H9 (cell line): ENCODE measurements around the gene GSG1L. TPM values are rescaled to one million over a fixed set of nuclear protein-coding genes. Genes with fewer than 3 reads are reported as not detected.

ENCODE experiments used
- DNase-seq: peaks from one replicate; pipeline ENCODE4 v3.0.0-alpha.2; 2017
- H2AFZ ChIP-seq: one replicate; pipeline ENCODE4 v1.6.1; 2013; ENCODE audit warnings: mild to moderate bottlenecking, low read length, control low read depth, moderate library complexity
- H2AK5ac ChIP-seq: 2 replicates; pipeline ENCODE4 v1.6.1; 2013; ENCODE audit warnings: low read length, control low read depth, mixed read lengths; ENCODE audit not compliant: insufficient read length
- H2BK120ac ChIP-seq: one replicate; pipeline ENCODE4 v1.6.1; 2013; ENCODE audit warnings: low read depth, mild to moderate bottlenecking, low read length, control low read depth, inconsistent platforms; ENCODE audit not compliant: poor library complexity, severe bottlenecking
- H2BK12ac ChIP-seq: 2 replicates; pipeline ENCODE4 v1.6.1; 2013; ENCODE audit warnings: low read length, control low read depth, mixed read lengths, low read depth; ENCODE audit not compliant: insufficient read length
- H2BK15ac ChIP-seq: 2 replicates; pipeline ENCODE4 v1.6.1; 2013; ENCODE audit warnings: low read depth, low read length, control low read depth
- H2BK20ac ChIP-seq: one replicate; pipeline ENCODE4 v1.6.1; 2013; ENCODE audit warnings: low read depth, mild to moderate bottlenecking, low read length, control low read depth, inconsistent platforms; ENCODE audit not compliant: poor library complexity, severe bottlenecking
- H2BK5ac ChIP-seq: 2 replicates; pipeline ENCODE4 v1.6.1; 2013; ENCODE audit warnings: low read length, control low read depth, mixed read lengths; ENCODE audit not compliant: insufficient read length
- H3K14ac ChIP-seq: 2 replicates; pipeline ENCODE4 v1.6.1; 2013; ENCODE audit warnings: low read length, control low read depth; ENCODE audit not compliant: insufficient read depth
- H3K18ac ChIP-seq: 2 replicates; pipeline ENCODE4 v1.6.1; 2013; ENCODE audit warnings: low read depth, mild to moderate bottlenecking, mixed read lengths, low read length, control low read depth; ENCODE audit not compliant: insufficient read length
- H3K23ac ChIP-seq: 2 replicates; pipeline ENCODE4 v1.6.1; 2013; ENCODE audit warnings: low read length, control low read depth, mixed read lengths, low read depth; ENCODE audit not compliant: insufficient read length
- H3K23me2 ChIP-seq: 2 replicates; pipeline ENCODE4 v1.6.1; 2013; ENCODE audit warnings: low read depth, mild to moderate bottlenecking, mixed read lengths, low read length, control low read depth; ENCODE audit not compliant: insufficient read length, poor library complexity, severe bottlenecking
- H3K27ac ChIP-seq: 2 replicates; pipeline ENCODE4 v1.5.1; 2013; ENCODE audit warnings: low read length, control low read depth, mixed read lengths, low read depth; ENCODE audit not compliant: insufficient read length
- H3K27me3 ChIP-seq: 2 replicates; pipeline ENCODE4 v1.6.1; 2013; ENCODE audit warnings: low read length, control low read depth, inconsistent platforms; ENCODE audit not compliant: insufficient read depth
- H3K4ac ChIP-seq: 2 replicates; pipeline ENCODE4 v1.6.1; 2013; ENCODE audit warnings: low read depth, mild to moderate bottlenecking, control low read depth, inconsistent platforms, low read length, moderate library complexity
- H3K4me1 ChIP-seq: 2 replicates; pipeline ENCODE4 v1.6.1; 2013; ENCODE audit warnings: low read length, control low read depth, inconsistent platforms; ENCODE audit not compliant: insufficient read depth
- H3K4me2 ChIP-seq: 2 replicates; pipeline ENCODE4 v1.6.1; 2013; ENCODE audit warnings: low read length, control low read depth, mixed read lengths; ENCODE audit not compliant: insufficient read length, insufficient read depth
- H3K56ac ChIP-seq: 2 replicates; pipeline ENCODE4 v1.6.1; 2013; ENCODE audit warnings: low read depth, mild to moderate bottlenecking, mixed read lengths, low read length, control low read depth; ENCODE audit not compliant: insufficient read length
- H3K79me1 ChIP-seq: 2 replicates; pipeline ENCODE4 v1.6.1; 2013; ENCODE audit warnings: low read depth, mild to moderate bottlenecking, moderate library complexity, low read length, control low read depth, inconsistent platforms; ENCODE audit not compliant: insufficient read depth, poor library complexity, severe bottlenecking
- H3K79me2 ChIP-seq: 2 replicates; pipeline ENCODE4 v1.6.1; 2013; ENCODE audit warnings: low read length, control low read depth, inconsistent platforms; ENCODE audit not compliant: insufficient read depth
- H3K9ac ChIP-seq: 2 replicates; pipeline ENCODE4 v1.6.1; 2013; ENCODE audit warnings: low read length, control low read depth, mixed read lengths; ENCODE audit not compliant: insufficient read length; ENCODE audit errors: extremely low read depth
- H3K9me3 ChIP-seq: one replicate; pipeline ENCODE4 v1.6.1; 2013; ENCODE audit warnings: low read depth, low read length, inconsistent platforms; ENCODE audit not compliant: control insufficient read depth
- H3T11ph ChIP-seq: one replicate; pipeline ENCODE4 v1.6.1; 2013; ENCODE audit warnings: mild to moderate bottlenecking, low read length, control low read depth, inconsistent platforms
- H4K20me1 ChIP-seq: one replicate; pipeline ENCODE4 v1.6.1; 2013; ENCODE audit not compliant: control insufficient read depth, insufficient read length, insufficient read depth
- H4K5ac ChIP-seq: 2 replicates; pipeline ENCODE4 v1.6.1; 2013; ENCODE audit warnings: low read depth, mild to moderate bottlenecking, mixed read lengths, low read length, control low read depth; ENCODE audit not compliant: insufficient read length
- H4K8ac ChIP-seq: replicated peaks from 2 replicates; pipeline ENCODE4 v1.6.1; 2013; ENCODE audit warnings: low read length, control low read depth, mixed read lengths, low read depth; ENCODE audit not compliant: insufficient read length
- H4K91ac ChIP-seq: 2 replicates; pipeline ENCODE4 v1.6.1; 2013; ENCODE audit warnings: low read depth, mild to moderate bottlenecking, moderate library complexity, mixed read lengths, low read length, control low read depth; ENCODE audit not compliant: insufficient read length
- H3K27ac Mint-ChIP-seq, 3 experiments: 2 replicates in 2 of 3; 3 replicates in 1 of 3; pipeline ENCODE4 v1.8.0; 2020 to 2021; ENCODE audit warnings: mixed read lengths in 3 of 3, mild to moderate bottlenecking in 1 of 3, moderate library complexity in 1 of 3
- H3K27me3 Mint-ChIP-seq: 2 replicates; pipeline ENCODE4 v1.8.0; 2021; ENCODE audit warnings: low read depth, mild to moderate bottlenecking, moderate library complexity, mixed read lengths
- H3K36me3 Mint-ChIP-seq, 3 experiments: 2 replicates in 2 of 3; 3 replicates in 1 of 3; pipeline ENCODE4 v1.8.0; 2020 to 2021; ENCODE audit warnings: low read depth in 3 of 3, mixed read lengths in 3 of 3; ENCODE audit not compliant: insufficient read depth in 1 of 3
- H3K4me1 Mint-ChIP-seq, 2 experiments: 2 replicates each; pipeline ENCODE4 v1.8.0; 2020; ENCODE audit warnings: mixed read lengths in 2 of 2
- H3K4me3 Mint-ChIP-seq, 2 experiments: 2 replicates in 1 of 2; 3 replicates in 1 of 2; pipeline ENCODE4 v1.8.0; 2020 to 2021; ENCODE audit warnings: mild to moderate bottlenecking in 2 of 2, mixed read lengths in 2 of 2, moderate library complexity in 1 of 2
- H3K9me3 Mint-ChIP-seq, 2 experiments: 2 replicates in 1 of 2; 3 replicates in 1 of 2; pipeline ENCODE4 v1.8.0; 2020; ENCODE audit warnings: mild to moderate bottlenecking in 2 of 2, mixed read lengths in 2 of 2, moderate library complexity in 1 of 2
- WGBS: extraction: QIAGEN DNeasy Blood & Tissue Kit; methylation state at CpG from one replicate; pipeline ENCODE4 v1.1.7; 2013; ENCODE audit warnings: missing lambda C conversion rate, low lambda C conversion rate, mixed read lengths; ENCODE audit not compliant: insufficient read length; ENCODE audit errors: extremely low coverage; 5-methylcytosine and 5-hydroxymethylcytosine counted together
- total RNA-seq: library from RNA; stranded (reverse); gene quantifications from 2 replicates; pipeline ENCODE4 v1.2.1, GENCODE V29; 2021
- TF ChIP-seq, protein P1 (sequence below): fragments of 200-600 bp; sonication (generic); conservative IDR thresholded peaks from 3 replicates; pipeline ENCODE4 v1.8.0; 2021; ENCODE audit warnings: antibody characterized with exemption, mild to moderate bottlenecking

Gene GSG1L
- total RNA-seq, 1 experiment from 2014 or later: 0.35 TPM

DNA sequence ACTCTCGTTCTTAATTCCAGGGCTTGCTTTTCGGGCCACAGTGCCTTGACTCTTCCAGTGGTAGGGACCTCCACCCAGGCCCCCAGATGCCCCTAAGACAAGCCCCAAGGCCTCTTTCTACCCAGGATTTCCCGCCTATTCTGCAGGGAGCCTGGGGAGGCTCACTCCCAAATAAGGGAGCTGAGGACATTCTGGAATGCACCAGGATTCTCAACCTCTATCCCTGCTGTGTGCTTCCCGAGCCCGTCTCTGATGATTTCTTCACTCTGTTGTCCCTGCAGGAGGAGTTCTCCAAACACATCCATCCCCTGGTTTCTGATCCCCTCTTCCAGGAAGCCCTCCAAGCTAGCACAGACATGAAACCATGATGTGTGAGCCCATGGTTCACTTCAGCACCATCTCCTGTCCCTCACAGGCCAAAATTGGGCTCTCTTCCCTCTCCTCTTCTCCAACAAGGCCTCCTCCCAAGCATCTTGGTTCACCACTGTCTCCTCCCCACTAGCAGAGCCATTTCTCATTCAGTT is 257.6 kb downstream of the GSG1L start:
- Mint-ChIP-seq H3K4me1 (peaks cover 13 to 23% of the 10 kb centered on the region in 2 experiments), H3K36me3 (no peaks in the 10 kb centered on the region), H3K4me3 (peak overlapping the region in 1 of 2 experiments; percentile 30; a peak in 1 of 5 replicates), H3K27ac (peak overlapping the region in 1 of 3 experiments; percentile 12; a peak in 2 of 7 replicates), H3K27me3 (peaks cover 27% of the 10 kb centered on the region), H3K9me3 (no peaks in the 10 kb centered on the region; a peak in 2 of 5 replicates)
- no peaks in the 10 kb centered on the region for H3K27me3 ChIP-seq
- H2BK120ac ChIP-seq: no peak overlapping the region
- H2BK15ac ChIP-seq: no peak overlapping the region
- H2BK12ac ChIP-seq: no peak overlapping the region
- no peaks in the 10 kb centered on the region for H4K20me1 ChIP-seq
- H3K9ac ChIP-seq: no peak overlapping the region
- H4K5ac ChIP-seq: no peak overlapping the region
- H3K4ac ChIP-seq: no peak overlapping the region
- no peak overlapping the region for H4K91ac ChIP-seq
- H3K4me1 ChIP-seq: peaks cover 3% of the 10 kb centered on the region; the same call in 1 of the 2 replicates
- H3K56ac ChIP-seq: no peak overlapping the region
- H3K23me2 ChIP-seq: no peaks in the 10 kb centered on the region
- no CpG with 5 or more reads among the region's 5 CpGs for whole genome bisulfite sequencing
- no peak overlapping the region for H3K14ac ChIP-seq
- no peak overlapping the region for H3K4me2 ChIP-seq
- H3T11ph ChIP-seq: no peak overlapping the region
- H3K18ac ChIP-seq: no peak overlapping the region
- H3K23ac ChIP-seq: no peak overlapping the region
- H2BK20ac ChIP-seq: no peak overlapping the region
- H3K9me3 ChIP-seq: no peaks in the 10 kb centered on the region
- no peak overlapping the region for H4K8ac ChIP-seq
- H2AFZ ChIP-seq: no peak overlapping the region
- H2BK5ac ChIP-seq: no peak overlapping the region
- TF ChIP-seq, protein P1, sequence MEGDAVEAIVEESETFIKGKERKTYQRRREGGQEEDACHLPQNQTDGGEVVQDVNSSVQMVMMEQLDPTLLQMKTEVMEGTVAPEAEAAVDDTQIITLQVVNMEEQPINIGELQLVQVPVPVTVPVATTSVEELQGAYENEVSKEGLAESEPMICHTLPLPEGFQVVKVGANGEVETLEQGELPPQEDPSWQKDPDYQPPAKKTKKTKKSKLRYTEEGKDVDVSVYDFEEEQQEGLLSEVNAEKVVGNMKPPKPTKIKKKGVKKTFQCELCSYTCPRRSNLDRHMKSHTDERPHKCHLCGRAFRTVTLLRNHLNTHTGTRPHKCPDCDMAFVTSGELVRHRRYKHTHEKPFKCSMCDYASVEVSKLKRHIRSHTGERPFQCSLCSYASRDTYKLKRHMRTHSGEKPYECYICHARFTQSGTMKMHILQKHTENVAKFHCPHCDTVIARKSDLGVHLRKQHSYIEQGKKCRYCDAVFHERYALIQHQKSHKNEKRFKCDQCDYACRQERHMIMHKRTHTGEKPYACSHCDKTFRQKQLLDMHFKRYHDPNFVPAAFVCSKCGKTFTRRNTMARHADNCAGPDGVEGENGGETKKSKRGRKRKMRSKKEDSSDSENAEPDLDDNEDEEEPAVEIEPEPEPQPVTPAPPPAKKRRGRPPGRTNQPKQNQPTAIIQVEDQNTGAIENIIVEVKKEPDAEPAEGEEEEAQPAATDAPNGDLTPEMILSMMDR: no peak
- no peak for DNase-seq
- H2AK5ac ChIP-seq: no peak overlapping the region
- no peaks in the 10 kb centered on the region for H3K79me2 ChIP-seq
- no peak overlapping the region for H3K27ac ChIP-seq
- no peaks in the 10 kb centered on the region for H3K79me1 ChIP-seq
